ENCODE measurements around the gene SLC2A6. TPM values are rescaled to one million over a fixed set of nuclear protein-coding genes. Genes with fewer than 3 reads are reported as not detected.

SLC2A6 gene
- total RNA-seq, 1 experiment from 2014 or later, result 10.7 TPM

- no peaks in the 10 kb centered on the region for H3K36me3 ChIP-seq (ENCODE audit: control insufficient read depth in 1 of 2, insufficient read depth in 2 of 2, low read length in 2 of 2)
- TF ChIP-seq ZNF274 (IDR thresholded peaks at IDR 0.05; ENCODE audit: low read depth, low read length) (no peak), EZH2 (IDR thresholded peaks at IDR 0.05) (no peak), JUND (IDR thresholded peaks at IDR 0.05) (no peak), MAX (IDR thresholded peaks at IDR 0.05) (no peak), ELF1 (IDR thresholded peaks at IDR 0.05; ENCODE audit: borderline replicate concordance, low read depth) (no peak), EGR1 (IDR thresholded peaks at IDR 0.05; ENCODE audit: low read depth) (no peak), CEBPB (IDR thresholded peaks at IDR 0.05; ENCODE audit: low read depth) (no peak), CBX3 (IDR thresholded peaks at IDR 0.05; ENCODE audit: low read depth) (no peak), REST (IDR thresholded peaks at IDR 0.05; ENCODE audit: low read depth) (no peak), YY1 (IDR thresholded peaks at IDR 0.05; ENCODE audit: extremely low read depth, insufficient replicate concordance, low read depth, low read length) (no peak), ZFX (IDR thresholded peaks at IDR 0.05) (no peak), ZBTB33 (IDR thresholded peaks at IDR 0.05; ENCODE audit: extremely low read depth, insufficient replicate concordance, low read length) (no peak), SIN3A (IDR thresholded peaks at IDR 0.05; ENCODE audit: low read depth) (no peak)
- no peak overlapping the region for H3K4me2 ChIP-seq (ENCODE audit: low read length)
- H3K4me1 ChIP-seq (ENCODE audit: control insufficient read depth in 1 of 2, insufficient read depth in 2 of 2, low read length in 2 of 2), result peaks cover 6 to 10% of the 10 kb centered on the region in 2 experiments; a peak in 3 of 4 replicates
- no peak for ATAC-seq
- H3K9me2 ChIP-seq (ENCODE audit: insufficient read depth), result no peaks in the 10 kb centered on the region
- CTCF ChIA-PET, result no interaction called here
- DNase-seq (ENCODE audit: low read depth, low spot score), result no peak
- H3K4me3 ChIP-seq (replicated peaks in 1 of 2; ENCODE audit: low read depth in 1 of 2, low read length in 2 of 2), result no peak overlapping the region
- no peak overlapping the region for H3K9ac ChIP-seq (ENCODE audit: low read length)
- no peaks in the 10 kb centered on the region for H3K79me2 ChIP-seq (ENCODE audit: insufficient read depth, low read length)
- no peaks in the 10 kb centered on the region for H3K27me3 ChIP-seq (ENCODE audit: insufficient read depth, low read length)
- RAD21 ChIA-PET (ENCODE audit: low non-redundant PET in 1 of 2, low total read pairs in 2 of 2, uncharacterized antibody in 2 of 2, unreplicated experiment in 2 of 2), result no interaction called here
- intact Hi-C loops (cut with micrococcal nuclease), result no loop called here
- H3K27ac ChIP-seq (ENCODE audit: low read depth, low read length), result no peak overlapping the region
- POLR2A ChIA-PET, result no interaction called here
- H2AFZ ChIP-seq (ENCODE audit: low read depth, low read length, poor library complexity, severe bottlenecking), result no peak overlapping the region
- no peaks in the 10 kb centered on the region for H4K20me1 ChIP-seq (ENCODE audit: insufficient read depth)
- no peaks in the 10 kb centered on the region for H3K9me3 ChIP-seq (ENCODE audit: control insufficient read depth in 1 of 2, insufficient read depth in 1 of 2, low read depth in 1 of 2, low read length in 2 of 2)
- no TSS peak for BruUV-seq (replicated peaks)
Observed at GRCh38 chr9:133508046-133508445, 29.1 kb upstream of the SLC2A6 start.

All from HCT116 (cell line).